Psoas muscle (tissue), 8 donors: ENCODE data around the gene PDE4D. TPM values are rescaled to one million over a fixed set of nuclear protein-coding genes. Genes with fewer than 3 reads are reported as not detected.

Experiments used
- ATAC-seq, 4 donors: fragments of 200-7000 bp; cut with Tn5 transposase; one replicate each; pipeline ENCODE4 v1.9.1; 2020; ENCODE audit warnings: moderate library complexity in 3 of 4, mild to moderate bottlenecking in 2 of 4
- DNase-seq, 2 donors: peaks; one replicate each; pipeline ENCODE4 v3.0.0-alpha.2; 2020
- H3K27ac ChIP-seq: fragments of 200-600 bp; one replicate; pipeline ENCODE4 v1.8.0; 2022
- H3K27me3 ChIP-seq, 3 donors: fragments of 200-600 bp in 1 of 3; one replicate each; pipeline versions ENCODE4 v1.6.1 to v1.8.0; 2013 to 2022; ENCODE audit warnings: low read length in 2 of 3, mild to moderate bottlenecking in 2 of 3, moderate library complexity in 1 of 3; ENCODE audit not compliant: insufficient read depth in 3 of 3
- H3K36me3 ChIP-seq, 2 donors: fragments of 200-600 bp in 1 of 2; one replicate each; pipeline versions ENCODE4 v1.6.1 to v1.8.0; 2013 to 2022; ENCODE audit warnings: low read depth in 1 of 2, mild to moderate bottlenecking in 1 of 2, moderate library complexity in 1 of 2; ENCODE audit not compliant: insufficient read depth in 1 of 2
- H3K4me1 ChIP-seq: fragments of 200-600 bp; one replicate; pipeline ENCODE4 v1.8.0; 2022
- H3K4me3 ChIP-seq: fragments of 200-600 bp; one replicate; pipeline ENCODE4 v1.8.0; 2022; ENCODE audit warnings: mild to moderate bottlenecking
- H3K9me3 ChIP-seq: fragments of 200-600 bp; one replicate; pipeline ENCODE4 v1.8.0; 2022
- CTCF ChIP-seq: fragments of 200-600 bp; IDR thresholded peaks from one replicate; pipeline ENCODE4 v1.8.0; 2022; ENCODE audit warnings: antibody characterized with exemption
- WGBS, 3 donors: extraction: QIAGEN DNeasy Blood & Tissue Kit; methylation state at CpG; one replicate each; pipeline versions ENCODE4 v1.1.6 to v1.1.7; 2013; 5-methylcytosine and 5-hydroxymethylcytosine counted together
- intact Hi-C, 2 donors: fragments of 100-400 bp; cut with DNase I; formaldehyde crosslinking; loops; one replicate each; pipeline versions ENCODE4 v1.11.0 to v1.14.2; 2022
- polyA plus RNA-seq, 3 donors: library from polyadenylated mRNA; stranded (reverse); fragments of 200-250 nt; gene quantifications; one replicate each; pipeline ENCODE4 v1.2.3, GENCODE V29; 2013
- total RNA-seq, 4 donors: library from RNA; stranded (reverse); fragmentation: NEBNext Ultra II Directional in 2 of 4; extraction: Animal tissue kit (Norgen Biotek cat#: 25700) in 2 of 4; gene quantifications; one replicate each; pipeline versions ENCODE4 v1.2.1 to v1.2.4, GENCODE V29; 2021 to 2023
- donor health status: healthy with polysubstance abuse.
- donor health status: DM: no; HTN: no; CAD: no; lungs with moderate emphysema.
- donor health status: Bipolar disorder and iron deficiency.
- donor health status: healthy.
- donor health status: DM: yes; HTN: yes; CAD: no.
- donor health status: DM: no; HTN: no; CAD: no.
- donor health status: DM: no; HTN: no; CAD: no.
- donor health status: DM: yes; HTN: yes; CAD: no.

Gene PDE4D
- total and polyA plus RNA-seq, 7 donors = 42.6 to 283 (median 88.7) TPM

GRCh38 chr5:59185757-59186385, 707.7 kb downstream of the PDE4D start:
- Histone ChIP-seq H3K4me1 (peaks cover 52% of the 10 kb centered on the region), H3K4me3 (no peak overlapping the region), H3K27ac (peak overlapping the region; percentile 85), H3K36me3 (peaks cover 0 to 9% of the 10 kb centered on the region in 2 donors), H3K9me3 (no peaks in the 10 kb centered on the region), H3K27me3 (no peaks in the 10 kb centered on the region)
- peak; percentile 11 to 19 (median 14) for ATAC-seq
- TF ChIP-seq CTCF = no peak
- WGBS, 3 donors = 60 to 68% (median 68%) methylated on average over 5 of the region's 5 CpGs
- no peak for DNase-seq
- intact Hi-C loops = loop anchor here (5.0 to 10.0 kb wide), 4 partner anchors 181 to 489 kb away; no protein-coding TSS in a partner anchor

- no peak for DNase-seq
- intact Hi-C loops = loop anchor here (5.0 to 10.0 kb wide), 4 partner anchors 183 to 490 kb away; no protein-coding TSS in a partner anchor
Measured at GRCh38 chr5:59184769-59185168, 708.8 kb downstream of the PDE4D start.

GRCh38 chr5:59182760-59183159, 710.8 kb downstream of the PDE4D start:
- intact Hi-C loops = loop anchor here in 1 of 2 donors (10.0 kb wide), 1 partner anchor 492 kb away; no protein-coding TSS in a partner anchor
- Histone ChIP-seq H3K27me3 (no peaks in the 10 kb centered on the region), H3K36me3 (peaks cover 2 to 27% of the 10 kb centered on the region in 2 donors), H3K4me3 (no peak overlapping the region), H3K9me3 (no peaks in the 10 kb centered on the region), H3K27ac (peak overlapping the region; percentile 85), H3K4me1 (peaks cover 38% of the 10 kb centered on the region)
- no peak for TF ChIP-seq CTCF
- DNase-seq (no peak), ATAC-seq (no peak)
- WGBS, 3 donors = 72 to 93% (median 82%) methylated on average over 3 of the region's 3 CpGs

More at GRCh38 chr5:59184769-59185168, 708.8 kb downstream of the PDE4D start:
- Histone ChIP-seq H3K9me3 (no peaks in the 10 kb centered on the region), H3K27ac (peak overlapping the region; percentile 85), H3K4me3 (no peak overlapping the region), H3K36me3 (peaks cover 0 to 19% of the 10 kb centered on the region in 2 donors), H3K4me1 (peaks cover 41% of the 10 kb centered on the region), H3K27me3 (no peaks in the 10 kb centered on the region)
- no peak for TF ChIP-seq CTCF
- WGBS, 3 donors = 34 to 57% (median 43%) methylated on average over 6 of the region's 6 CpGs
- peak; percentile 25 to 78 (median 72) for ATAC-seq

GRCh38 chr5:59180515-59180914, 713.0 kb downstream of the PDE4D start:
- ATAC-seq = no peak
- intact Hi-C loops = loop anchor here in 1 of 2 donors (10.0 kb wide), 1 partner anchor 494 kb away; no protein-coding TSS in a partner anchor
- 95 to 97% (median 95%) methylated on average over 2 of the region's 2 CpGs for WGBS, 3 donors

More at GRCh38 chr5:59180515-59180914, 713.0 kb downstream of the PDE4D start:
- H3K4me1 ChIP-seq = peaks cover 16% of the 10 kb centered on the region
- no peak for TF ChIP-seq CTCF
- H3K4me3 ChIP-seq = no peak overlapping the region
- no peaks in the 10 kb centered on the region for H3K27me3 ChIP-seq
- no peak overlapping the region for H3K27ac ChIP-seq
- DNase-seq = no peak
- H3K36me3 ChIP-seq = peaks cover 2 to 37% of the 10 kb centered on the region in 2 donors
- H3K9me3 ChIP-seq = no peaks in the 10 kb centered on the region
